Tibial artery (tissue), 4 donors: ENCODE data around the gene NARS2.

Experiments used
- DNase-seq, 2 donors: peaks; one replicate each; pipeline ENCODE4 v3.0.0-alpha.2; 2019
- H3K27ac ChIP-seq, 2 donors: fragments of 200-600 bp; sonication (generic) in 1 of 2; 1 replicate in 1 of 2; 2 replicates in 1 of 2; pipeline ENCODE4 v1.5.1; 2018 to 2019; ENCODE audit warnings: mild to moderate bottlenecking in 1 of 2
- H3K27me3 ChIP-seq, 2 donors: fragments of 200-600 bp; sonication (generic) in 1 of 2; one replicate each; pipeline versions ENCODE4 v1.5.1 to v1.6.0; 2016 to 2019
- H3K36me3 ChIP-seq, 3 donors: fragments of 200-600 bp; sonication (generic) in 2 of 3; one replicate each; pipeline ENCODE4 v1.5.1; 2016 to 2019; ENCODE audit warnings: mild to moderate bottlenecking in 2 of 3
- H3K4me1 ChIP-seq, 4 donors: fragments of 200-600 bp; sonication (generic) in 2 of 4; 1 replicate in 3 of 4; 2 replicates in 1 of 4; pipeline ENCODE4 v1.5.1; 2016 to 2019
- H3K4me3 ChIP-seq, 2 donors: fragments of 200-600 bp; sonication (generic) in 1 of 2; 1 replicate in 1 of 2; 2 replicates in 1 of 2; pipeline ENCODE4 v1.5.1; 2018 to 2019; ENCODE audit warnings: mild to moderate bottlenecking in 2 of 2
- H3K9me3 ChIP-seq, 3 donors: fragments of 200-600 bp; sonication (generic) in 1 of 3; one replicate each; pipeline ENCODE4 v1.5.1; 2016 to 2019
- intact Hi-C: fragments of 100-400 bp; cut with DNase I; formaldehyde crosslinking; loops from one replicate; pipeline ENCODE4 v1.15.0; 2023; ENCODE audit warnings: low total_unique reads
- TF ChIP-seq, protein P1 (sequence below), 2 experiments: fragments of 200-600 bp in 1 of 2; fragments of 450-650 bp in 1 of 2; IDR thresholded peaks; one replicate each; pipeline ENCODE4 v1.5.1; 2017 to 2019; ENCODE audit warnings: antibody characterized with exemption in 2 of 2, mild to moderate bottlenecking in 1 of 2, moderate library complexity in 1 of 2

The NARS2 gene

DNA sequence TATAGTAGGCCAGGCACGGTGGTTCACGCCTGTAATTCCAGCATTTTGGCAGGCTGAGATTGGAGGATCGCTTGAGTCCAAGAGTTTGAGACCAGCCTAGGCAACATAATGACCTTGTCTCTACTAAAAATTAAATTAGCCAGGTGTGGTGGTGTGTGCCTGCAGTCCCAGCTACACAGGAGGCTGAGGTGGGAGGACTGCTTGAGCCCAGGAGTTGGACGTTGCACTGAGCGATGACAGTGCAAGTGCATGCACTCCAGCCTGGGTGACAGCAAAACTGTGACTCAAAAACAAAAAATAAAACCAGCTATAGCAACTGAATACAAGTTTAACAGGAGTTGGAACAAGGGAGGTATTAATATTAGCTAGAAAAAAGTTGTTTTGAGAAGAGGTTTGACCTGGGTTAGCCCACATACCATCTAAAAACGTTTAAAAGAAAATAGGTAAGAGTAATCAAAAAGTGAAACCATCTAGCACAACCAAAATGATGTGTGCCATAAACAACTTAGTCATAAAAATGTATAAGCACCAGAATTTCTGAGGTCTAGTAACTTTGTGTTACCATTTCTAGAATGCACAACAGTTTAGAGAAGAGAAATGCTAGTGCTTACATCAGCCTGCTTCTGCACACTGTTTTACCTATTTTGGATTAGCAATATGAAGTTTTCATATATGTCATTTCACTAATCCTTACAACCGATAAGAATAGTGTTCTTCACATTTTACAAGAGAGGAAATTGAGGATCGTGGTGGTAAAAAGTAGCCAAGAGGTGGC lies 26.5 kb downstream of the NARS2 start:
- Histone ChIP-seq H3K27me3 (no peaks in the 10 kb centered on the region), H3K36me3 (peaks cover 0 to 4% (median 0%) of the 10 kb centered on the region in 3 donors), H3K27ac (no peak overlapping the region), H3K4me3 (no peak overlapping the region), H3K4me1 (no peaks in the 10 kb centered on the region), H3K9me3 (no peaks in the 10 kb centered on the region)
- intact Hi-C loops = no loop called here
- TF ChIP-seq, protein P1, sequence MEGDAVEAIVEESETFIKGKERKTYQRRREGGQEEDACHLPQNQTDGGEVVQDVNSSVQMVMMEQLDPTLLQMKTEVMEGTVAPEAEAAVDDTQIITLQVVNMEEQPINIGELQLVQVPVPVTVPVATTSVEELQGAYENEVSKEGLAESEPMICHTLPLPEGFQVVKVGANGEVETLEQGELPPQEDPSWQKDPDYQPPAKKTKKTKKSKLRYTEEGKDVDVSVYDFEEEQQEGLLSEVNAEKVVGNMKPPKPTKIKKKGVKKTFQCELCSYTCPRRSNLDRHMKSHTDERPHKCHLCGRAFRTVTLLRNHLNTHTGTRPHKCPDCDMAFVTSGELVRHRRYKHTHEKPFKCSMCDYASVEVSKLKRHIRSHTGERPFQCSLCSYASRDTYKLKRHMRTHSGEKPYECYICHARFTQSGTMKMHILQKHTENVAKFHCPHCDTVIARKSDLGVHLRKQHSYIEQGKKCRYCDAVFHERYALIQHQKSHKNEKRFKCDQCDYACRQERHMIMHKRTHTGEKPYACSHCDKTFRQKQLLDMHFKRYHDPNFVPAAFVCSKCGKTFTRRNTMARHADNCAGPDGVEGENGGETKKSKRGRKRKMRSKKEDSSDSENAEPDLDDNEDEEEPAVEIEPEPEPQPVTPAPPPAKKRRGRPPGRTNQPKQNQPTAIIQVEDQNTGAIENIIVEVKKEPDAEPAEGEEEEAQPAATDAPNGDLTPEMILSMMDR (IDR thresholded peaks at IDR 0.05) = no peak
- no peak for DNase-seq

DNA sequence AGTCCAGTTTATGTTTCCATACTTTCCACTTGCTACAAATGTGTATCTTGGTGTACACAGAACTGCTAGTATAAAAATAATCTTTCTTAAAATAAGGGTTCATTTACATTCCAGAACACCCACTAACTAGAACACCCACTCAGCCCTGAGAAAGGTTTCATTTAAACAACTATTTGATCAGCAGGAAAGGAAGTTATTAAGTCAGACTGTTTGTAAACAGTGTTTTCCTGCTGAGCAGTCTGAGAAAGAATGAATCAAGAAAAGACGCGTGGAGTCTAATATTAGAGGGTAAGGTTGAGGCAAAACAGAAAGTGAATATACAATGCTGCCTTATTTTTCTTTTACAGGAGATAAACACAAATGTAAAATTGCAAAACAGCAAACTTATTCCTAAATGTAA lies 32.7 kb downstream of the NARS2 start:
- no peaks in the 10 kb centered on the region for H3K27me3 ChIP-seq
- TF ChIP-seq, protein P1 (IDR thresholded peaks at IDR 0.05) = no peak
- peak overlapping the region in 1 of 2 donors; percentile 46 for H3K27ac ChIP-seq
- H3K4me1 ChIP-seq = peaks cover 0 to 13% (median 5%) of the 10 kb centered on the region in 4 donors
- DNase-seq = no peak
- H3K9me3 ChIP-seq = no peaks in the 10 kb centered on the region
- H3K4me3 ChIP-seq = no peak overlapping the region
- intact Hi-C loops = no loop called here
- H3K36me3 ChIP-seq = no peaks in the 10 kb centered on the region

DNA sequence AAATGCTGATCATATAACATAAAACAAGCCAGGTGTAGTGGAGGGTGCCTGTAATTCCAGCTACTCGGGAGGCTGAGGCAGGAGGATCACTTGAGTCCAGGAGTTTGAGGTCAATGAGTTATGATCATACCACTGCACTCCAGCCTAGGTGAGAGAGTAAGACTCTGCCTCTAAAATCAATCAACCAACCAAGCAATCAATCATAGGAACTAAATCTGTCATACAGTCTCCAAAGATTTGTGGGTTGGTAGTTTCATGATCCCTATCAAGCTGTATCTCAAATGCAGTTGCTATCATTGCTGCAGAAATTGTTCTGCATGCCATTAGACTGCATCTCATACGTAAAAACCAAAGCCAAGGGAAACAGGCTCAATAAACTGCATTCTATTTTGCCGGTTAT lies 33.1 kb downstream of the NARS2 start:
- peak overlapping the region in 1 of 2 donors; percentile 46 for H3K27ac ChIP-seq
- H3K27me3 ChIP-seq = no peaks in the 10 kb centered on the region
- H3K36me3 ChIP-seq = no peaks in the 10 kb centered on the region
- intact Hi-C loops = no loop called here
- no peak overlapping the region for H3K4me3 ChIP-seq
- no peak for DNase-seq
- no peaks in the 10 kb centered on the region for H3K9me3 ChIP-seq
- TF ChIP-seq, protein P1 (IDR thresholded peaks at IDR 0.05) = no peak
- H3K4me1 ChIP-seq = peaks cover 0 to 13% (median 5%) of the 10 kb centered on the region in 4 donors

DNA sequence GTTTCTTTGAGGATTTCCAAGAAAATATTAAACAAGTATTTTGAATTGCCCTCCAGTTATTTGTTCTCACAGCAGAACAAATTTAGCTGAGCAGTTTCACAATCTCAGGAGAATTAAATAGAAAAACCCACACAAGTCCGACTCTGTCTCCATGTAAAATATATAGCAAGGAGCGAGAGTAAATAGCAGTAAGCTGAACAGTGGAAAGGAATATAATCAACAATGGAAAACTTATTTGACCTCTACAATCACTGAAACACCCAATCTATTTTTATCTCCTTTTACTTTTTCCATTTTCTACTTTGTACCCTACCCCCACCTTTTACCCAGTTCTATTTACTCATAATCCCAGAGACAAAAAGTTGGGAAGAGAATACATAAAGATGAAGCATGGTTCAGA lies 34.4 kb downstream of the NARS2 start:
- DNase-seq = no peak
- H3K9me3 ChIP-seq = no peaks in the 10 kb centered on the region
- peaks cover 0 to 13% (median 5%) of the 10 kb centered on the region in 4 donors for H3K4me1 ChIP-seq
- H3K27ac ChIP-seq = no peak overlapping the region
- TF ChIP-seq, protein P1 (IDR thresholded peaks at IDR 0.05) = no peak
- no peak overlapping the region for H3K4me3 ChIP-seq
- no peaks in the 10 kb centered on the region for H3K27me3 ChIP-seq
- H3K36me3 ChIP-seq = peaks cover 0 to 6% (median 0%) of the 10 kb centered on the region in 3 donors
- intact Hi-C loops = no loop called here

DNA sequence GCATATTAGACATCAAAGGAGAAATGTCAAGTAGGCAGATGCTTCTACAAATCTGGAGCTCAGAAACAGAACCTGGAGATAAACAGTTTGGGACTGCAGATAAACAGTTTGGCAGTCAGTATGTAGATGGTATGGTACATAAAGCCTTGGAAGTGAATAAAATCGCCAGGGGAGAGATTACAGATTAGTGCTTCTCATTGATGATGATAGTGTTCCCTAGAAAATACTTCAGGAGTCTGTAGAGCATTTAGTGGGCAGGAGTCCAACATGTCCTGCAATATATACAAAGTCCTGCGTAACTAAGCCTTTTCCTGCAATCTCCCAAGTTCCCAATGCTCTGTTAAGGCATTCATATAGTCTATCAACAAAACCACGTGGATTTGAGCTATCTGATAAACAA lies 35.2 kb downstream of the NARS2 start:
- intact Hi-C loops = no loop called here
- no peak for DNase-seq
- TF ChIP-seq, protein P1 (IDR thresholded peaks at IDR 0.05) = no peak
- Histone ChIP-seq H3K4me3 (no peak overlapping the region), H3K9me3 (no peaks in the 10 kb centered on the region), H3K27ac (no peak overlapping the region), H3K36me3 (peaks cover 0 to 6% (median 0%) of the 10 kb centered on the region in 3 donors), H3K4me1 (peaks cover 0 to 13% (median 5%) of the 10 kb centered on the region in 4 donors), H3K27me3 (no peaks in the 10 kb centered on the region)
